Breast epithelium (tissue), 3 donors: Measurements from ENCODE around the gene TNFAIP3.

ENCODE experiments used
- CTCF ChIP-seq, 3 donors: fragments of 450-650 bp; IDR thresholded peaks; one replicate each; pipeline ENCODE4 v1.5.1; 2016 to 2017; ENCODE audit warnings: antibody characterized with exemption in 3 of 3, mild to moderate bottlenecking in 3 of 3, moderate library complexity in 3 of 3
- POLR2A ChIP-seq: fragments of 450-650 bp; IDR thresholded peaks from one replicate; pipeline ENCODE4 v1.6.1; 2016; ENCODE audit warnings: antibody characterized with exemption, mild to moderate bottlenecking, moderate library complexity
- POLR2AphosphoS5 ChIP-seq, 3 donors: sonication (generic); formaldehyde crosslinking; IDR thresholded peaks; one replicate each; pipeline ENCODE4 v1.6.1; 2017; ENCODE audit warnings: antibody characterized with exemption in 3 of 3

GRCh38 chr6:137884149-137884909 is 17.3 kb downstream of the TNFAIP3 start:
- TF ChIP-seq CTCF (IDR thresholded peaks at IDR 0.05) (no peak), POLR2A (no peak), POLR2AphosphoS5 (IDR thresholded peaks at IDR 0.05) (no peak)
